ENCODE results near the gene SMCO1. TPM values are rescaled to one million over a fixed set of nuclear protein-coding genes. Genes with fewer than 3 reads are reported as not detected.
"Not testable (repeated sequence)": the region's sequence is repeated elsewhere in the genome, so short reads cannot be mapped to it uniquely, and the experiment has no call there.

Gene SMCO1
- total and polyA plus RNA-seq, 2 donors (not counting 3 experiments of a cell fraction or from before 2014, with no cell fraction given) = not detected

GRCh38 chr3:196463478-196463756 is 51.7 kb downstream of the SMCO1 start:
- dilution Hi-C loops (cut with MboI; ENCODE audit: extremely low pct_ligation_motif_present, low sequenced_read_pairs) = no loop called here
- no peak overlapping the region for H3K4me3 ChIP-seq (replicated peaks in 1 of 3; ENCODE audit: insufficient read depth in 1 of 3, low read depth in 1 of 3, low read length in 3 of 3)

GRCh38 chr3:196462680-196463477 is 52.3 kb downstream of the SMCO1 start:
- H3K9me1 ChIP-seq (replicated peaks; ENCODE audit: control insufficient read depth, extremely low read depth, insufficient read depth, low read length); CTCF ChIA-PET; POLR2A ChIA-PET; H3K4me1 ChIP-seq (ENCODE audit: control insufficient read depth, extremely low read depth, insufficient read depth, low read length); intact Hi-C loops (cut with micrococcal nuclease); H3K79me2 ChIP-seq (ENCODE audit: control insufficient read depth, insufficient read depth, low read length); H3K27ac ChIP-seq (ENCODE audit: insufficient read depth, low read depth, low read length); FAIRE-seq; dilution Hi-C loops (cut with MboI; ENCODE audit: extremely low pct_ligation_motif_present, low sequenced_read_pairs); H2AFZ ChIP-seq (ENCODE audit: low read depth, low read length); H3K36me3 ChIP-seq (ENCODE audit: control insufficient read depth in 2 of 2, extremely low read depth in 1 of 2, insufficient read depth in 2 of 2, low read length in 2 of 2); H4K20me1 ChIP-seq (replicated peaks; ENCODE audit: control insufficient read depth, extremely low read depth, insufficient read depth, low read length); H3K4me2 ChIP-seq (ENCODE audit: insufficient read depth, low read length); H3K4me3 ChIP-seq (replicated peaks in 1 of 3; ENCODE audit: insufficient read depth in 1 of 3, low read depth in 1 of 3, low read length in 3 of 3); DNase-seq (ENCODE audit: low read depth, low spot score); H3K9me3 ChIP-seq (replicated peaks; ENCODE audit: control insufficient read depth, insufficient read depth, low read length); H3K9ac ChIP-seq (replicated peaks; ENCODE audit: extremely low read depth, insufficient read depth, low read length); BruUV-seq (replicated peaks); H3K27me3 ChIP-seq (ENCODE audit: control insufficient read depth in 2 of 2, insufficient read depth in 2 of 2, low read length in 2 of 2): not testable (repeated sequence)

More at GRCh38 chr3:196463478-196463756, 51.7 kb downstream of the SMCO1 start:
- Histone ChIP-seq H3K9me3 (replicated peaks; ENCODE audit: control insufficient read depth, insufficient read depth, low read length) (peaks cover 4% of the 10 kb centered on the region), H4K20me1 (replicated peaks; ENCODE audit: control insufficient read depth, extremely low read depth, insufficient read depth, low read length) (no peaks in the 10 kb centered on the region), H3K79me2 (ENCODE audit: control insufficient read depth, insufficient read depth, low read length) (no peaks in the 10 kb centered on the region), H3K4me1 (ENCODE audit: control insufficient read depth, extremely low read depth, insufficient read depth, low read length) (no peaks in the 10 kb centered on the region), H3K4me2 (ENCODE audit: insufficient read depth, low read length) (no peak overlapping the region), H3K36me3 (ENCODE audit: control insufficient read depth in 2 of 2, extremely low read depth in 1 of 2, insufficient read depth in 2 of 2, low read length in 2 of 2) (no peaks in the 10 kb centered on the region), H3K27ac (ENCODE audit: insufficient read depth, low read depth, low read length) (no peak overlapping the region), H2AFZ (ENCODE audit: low read depth, low read length) (no peak overlapping the region), H3K27me3 (ENCODE audit: control insufficient read depth in 2 of 2, insufficient read depth in 2 of 2, low read length in 2 of 2) (no peaks in the 10 kb centered on the region), H3K9ac (replicated peaks; ENCODE audit: extremely low read depth, insufficient read depth, low read length) (no peak overlapping the region), H3K9me1 (replicated peaks; ENCODE audit: control insufficient read depth, extremely low read depth, insufficient read depth, low read length) (no peaks in the 10 kb centered on the region)
- CTCF ChIA-PET = no interaction called here
- no peak for FAIRE-seq
- no TSS peak for BruUV-seq (replicated peaks)
- intact Hi-C loops (cut with micrococcal nuclease) = no loop called here
- DNase-seq (ENCODE audit: low read depth, low spot score) = no peak
- POLR2A ChIA-PET = no interaction called here
- no peak for TF ChIP-seq FOS (IDR thresholded peaks at IDR 0.05; ENCODE audit: borderline replicate concordance, insufficient read depth, low read length)
- no peak for TF ChIP-seq MYC (IDR thresholded peaks at IDR 0.05; ENCODE audit: low read depth, low read length)
- no peak for TF ChIP-seq POLR2AphosphoS5 (IDR thresholded peaks at IDR 0.05; ENCODE audit: insufficient read depth, low read depth, low read length)
- TF ChIP-seq JUN (IDR thresholded peaks at IDR 0.05; ENCODE audit: borderline replicate concordance, insufficient read depth, insufficient read length, low read depth) = no peak
- TF ChIP-seq GATA2 (IDR thresholded peaks at IDR 0.05; ENCODE audit: insufficient read depth, insufficient read length, low read depth, low read length) = no peak
- no peak for TF ChIP-seq POLR2A (IDR thresholded peaks at IDR 0.05; ENCODE audit: low read depth, low read length)
- TF ChIP-seq EZH2 (IDR thresholded peaks at IDR 0.05; ENCODE audit: borderline replicate concordance, low read depth, low read length, severe bottlenecking) = no peak
- no peak for TF ChIP-seq MAX (IDR thresholded peaks at IDR 0.05; ENCODE audit: insufficient read depth, insufficient read length)
- no peak for TF ChIP-seq CTCF (IDR thresholded peaks at IDR 0.05; ENCODE audit: extremely low read depth in 1 of 2, insufficient read depth in 1 of 2, low read depth in 1 of 2, low read length in 2 of 2)

Data from endothelial cell of umbilical vein (primary cell).